ENCODE measurements around the gene BICC1. TPM values are rescaled to one million over a fixed set of nuclear protein-coding genes. Genes with fewer than 3 reads are reported as not detected.

Gene BICC1
- total RNA-seq, 1 experiment from 2014 or later: 15.1 TPM

DNA sequence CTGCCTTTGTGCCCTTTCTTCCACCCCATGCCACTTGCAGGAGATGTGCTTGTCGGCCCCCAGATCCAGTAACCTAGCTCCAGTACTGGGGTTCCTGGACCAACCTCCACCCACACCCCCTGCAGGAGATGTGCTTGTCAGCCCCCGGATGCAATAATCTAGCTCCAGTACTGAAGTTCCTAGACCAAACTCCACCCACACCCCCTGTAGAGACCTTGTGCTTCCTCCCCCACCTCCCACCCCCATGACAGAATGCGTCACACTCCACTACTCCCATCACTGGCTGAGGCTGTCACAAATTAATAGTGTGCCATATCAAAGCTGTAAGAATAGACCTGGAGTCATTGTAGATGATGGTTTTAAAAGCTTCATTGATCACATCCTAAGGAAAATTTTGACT is 185.0 kb downstream of the BICC1 start:
- no peak overlapping the region for H3K27ac ChIP-seq
- no peaks in the 10 kb centered on the region for H3K36me3 ChIP-seq
- H3K9me3 ChIP-seq (replicated peaks): no peaks in the 10 kb centered on the region
- H3K4me3 ChIP-seq: no peak overlapping the region
- no peaks in the 10 kb centered on the region for H3K27me3 ChIP-seq
- no peak for DNase-seq
- peaks cover 11% of the 10 kb centered on the region for H3K4me1 ChIP-seq

DNA sequence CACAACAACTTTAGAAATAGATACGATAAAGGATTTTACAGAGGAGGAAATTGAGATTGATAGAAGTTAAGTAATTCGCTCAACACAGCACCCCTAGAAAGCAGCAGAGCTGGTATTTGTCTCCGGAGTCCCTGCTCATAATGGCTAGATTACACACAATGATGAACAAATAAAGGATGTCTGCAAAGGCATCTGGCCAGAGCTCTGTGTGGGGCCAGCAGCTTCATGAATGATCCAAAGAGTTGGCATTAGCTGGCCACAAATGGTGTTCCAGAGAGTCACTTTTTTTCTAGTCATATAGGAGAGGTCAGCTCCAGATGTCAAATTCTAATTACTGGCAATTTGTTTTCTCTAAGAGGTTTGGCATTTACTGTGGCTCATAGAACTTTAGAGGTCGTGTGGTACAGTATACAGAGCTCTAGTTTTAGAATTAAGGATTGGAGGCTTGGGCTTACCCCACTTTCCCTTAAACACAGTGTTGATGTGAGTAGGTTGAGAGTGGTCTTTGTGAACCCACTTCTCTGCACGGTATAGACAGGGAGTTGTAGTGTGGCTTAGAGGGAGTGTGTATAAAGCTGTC is 186.2 kb downstream of the BICC1 start:
- Histone ChIP-seq H3K4me1 (peaks cover 17% of the 10 kb centered on the region), H3K36me3 (no peaks in the 10 kb centered on the region), H3K27me3 (no peaks in the 10 kb centered on the region), H3K4me3 (no peak overlapping the region), H3K9me3 (replicated peaks) (no peaks in the 10 kb centered on the region), H3K27ac (no peak overlapping the region)
- no peak for DNase-seq

DNA sequence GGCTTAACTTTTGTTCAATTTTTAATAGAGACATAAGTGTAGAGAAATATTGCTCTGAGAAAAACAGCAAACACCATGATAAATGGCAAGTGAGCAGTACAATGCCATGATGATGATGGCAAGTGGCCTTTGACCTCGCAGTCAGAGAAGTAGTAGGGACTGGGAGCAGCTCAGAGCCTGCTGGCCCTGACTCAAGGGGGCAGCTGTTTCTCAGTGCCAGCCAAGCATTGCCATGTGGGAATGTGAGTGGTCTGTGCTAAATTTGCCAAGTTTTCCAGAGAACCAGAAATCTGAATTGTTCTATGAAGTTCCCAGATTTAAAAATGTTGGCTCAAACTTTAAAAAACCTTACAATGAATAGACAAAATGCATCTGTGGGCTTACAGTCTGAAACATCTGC is 187.9 kb downstream of the BICC1 start:
- peak; percentile 11 to 20 for DNase-seq
- no peaks in the 10 kb centered on the region for H3K9me3 ChIP-seq (replicated peaks)
- no peak overlapping the region for H3K27ac ChIP-seq
- no peaks in the 10 kb centered on the region for H3K36me3 ChIP-seq
- no peaks in the 10 kb centered on the region for H3K27me3 ChIP-seq
- peaks cover 31% of the 10 kb centered on the region for H3K4me1 ChIP-seq
- no peak overlapping the region for H3K4me3 ChIP-seq

GRCh38 chr10:58701405-58702135 is 188.9 kb downstream of the BICC1 start:
- DNase-seq: no peak

DNA sequence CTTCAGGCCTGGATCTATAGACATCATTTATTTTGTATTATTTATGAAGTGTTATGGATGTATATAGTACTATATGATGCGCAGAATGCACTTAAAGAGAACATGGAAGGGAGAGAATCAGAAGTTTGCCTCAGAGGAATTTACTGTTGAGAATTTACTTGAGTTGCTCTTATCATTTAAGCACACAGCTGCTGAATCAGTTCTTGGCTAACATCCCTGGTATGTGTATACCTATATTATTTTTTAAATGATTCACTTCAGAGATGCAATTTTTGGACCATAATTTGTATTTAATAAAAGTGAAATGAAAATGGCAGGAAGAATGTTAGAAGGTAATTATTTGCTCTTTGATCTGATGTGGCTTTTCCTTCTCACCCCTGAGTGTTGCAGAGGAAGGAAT is 191.6 kb downstream of the BICC1 start:
- no peaks in the 10 kb centered on the region for H3K27me3 ChIP-seq
- no peak for DNase-seq
- peak overlapping the region; percentile 48 for H3K27ac ChIP-seq
- no peaks in the 10 kb centered on the region for H3K9me3 ChIP-seq (replicated peaks)
- peaks cover 32% of the 10 kb centered on the region for H3K4me1 ChIP-seq
- H3K36me3 ChIP-seq: no peaks in the 10 kb centered on the region
- H3K4me3 ChIP-seq: no peak overlapping the region

More at GRCh38 chr10:58701405-58702135, 188.9 kb downstream of the BICC1 start:
- Histone ChIP-seq H3K4me1 (peaks cover 32% of the 10 kb centered on the region), H3K27me3 (no peaks in the 10 kb centered on the region), H3K36me3 (no peaks in the 10 kb centered on the region), H3K4me3 (no peak overlapping the region), H3K9me3 (replicated peaks) (no peaks in the 10 kb centered on the region), H3K27ac (no peak overlapping the region)

GRCh38 chr10:58704671-58705141 is 192.0 kb downstream of the BICC1 start:
- peak; percentile 75 to 84 for DNase-seq
- Histone ChIP-seq H3K4me1 (peaks cover 32% of the 10 kb centered on the region), H3K36me3 (no peaks in the 10 kb centered on the region), H3K4me3 (no peak overlapping the region), H3K27me3 (no peaks in the 10 kb centered on the region), H3K27ac (peak overlapping the region; percentile 48), H3K9me3 (replicated peaks) (no peaks in the 10 kb centered on the region)

GRCh38 chr10:58706836-58707235 is 194.2 kb downstream of the BICC1 start:
- Histone ChIP-seq H3K4me3 (no peak overlapping the region), H3K36me3 (no peaks in the 10 kb centered on the region), H3K27me3 (no peaks in the 10 kb centered on the region), H3K27ac (no peak overlapping the region), H3K9me3 (replicated peaks) (no peaks in the 10 kb centered on the region), H3K4me1 (peaks cover 26% of the 10 kb centered on the region)
- DNase-seq: no peak

DNA sequence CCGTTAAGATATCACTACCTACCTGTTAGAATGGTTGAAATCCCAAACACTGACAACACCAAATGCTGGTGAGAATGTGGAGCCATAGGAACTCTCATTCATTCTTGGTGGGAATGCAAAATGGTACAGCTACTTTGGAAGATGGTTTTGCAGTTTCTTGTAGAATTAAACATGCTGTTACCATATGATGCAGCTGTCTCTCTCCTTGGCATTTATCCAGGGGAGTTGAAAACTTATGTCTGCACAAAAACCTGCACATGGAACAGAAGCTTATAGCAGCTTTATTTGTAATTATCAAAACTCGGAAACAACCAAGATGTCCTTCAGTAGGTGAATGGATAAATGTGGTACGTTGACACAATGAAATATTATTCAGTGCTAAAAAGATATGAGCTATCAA is 199.5 kb downstream of the BICC1 start:
- Histone ChIP-seq H3K27me3 (no peaks in the 10 kb centered on the region), H3K4me3 (no peak overlapping the region), H3K4me1 (peaks cover 6% of the 10 kb centered on the region; the same call in 1 of the 2 replicates), H3K9me3 (replicated peaks) (no peaks in the 10 kb centered on the region), H3K36me3 (no peaks in the 10 kb centered on the region), H3K27ac (no peak overlapping the region)
- DNase-seq: peak; percentile 13 to 59

GRCh38 chr10:58712982-58713381 is 200.3 kb downstream of the BICC1 start:
- Histone ChIP-seq H3K27ac (no peak overlapping the region), H3K9me3 (replicated peaks) (no peaks in the 10 kb centered on the region), H3K27me3 (no peaks in the 10 kb centered on the region), H3K4me3 (no peak overlapping the region), H3K36me3 (no peaks in the 10 kb centered on the region), H3K4me1 (peaks cover 6% of the 10 kb centered on the region; the same call in 1 of the 2 replicates)
- DNase-seq: no peak

- no peaks in the 10 kb centered on the region for H3K36me3 ChIP-seq
- no peak for DNase-seq
- no peak overlapping the region for H3K27ac ChIP-seq
- no peak overlapping the region for H3K4me3 ChIP-seq
- H3K9me3 ChIP-seq (replicated peaks): no peaks in the 10 kb centered on the region
- peaks cover 6% of the 10 kb centered on the region; the same call in 1 of the 2 replicates for H3K4me1 ChIP-seq
- H3K27me3 ChIP-seq: no peaks in the 10 kb centered on the region
These were observed 201.7 kb downstream of the BICC1 start for GRCh38 chr10:58714409-58714808.

DNA sequence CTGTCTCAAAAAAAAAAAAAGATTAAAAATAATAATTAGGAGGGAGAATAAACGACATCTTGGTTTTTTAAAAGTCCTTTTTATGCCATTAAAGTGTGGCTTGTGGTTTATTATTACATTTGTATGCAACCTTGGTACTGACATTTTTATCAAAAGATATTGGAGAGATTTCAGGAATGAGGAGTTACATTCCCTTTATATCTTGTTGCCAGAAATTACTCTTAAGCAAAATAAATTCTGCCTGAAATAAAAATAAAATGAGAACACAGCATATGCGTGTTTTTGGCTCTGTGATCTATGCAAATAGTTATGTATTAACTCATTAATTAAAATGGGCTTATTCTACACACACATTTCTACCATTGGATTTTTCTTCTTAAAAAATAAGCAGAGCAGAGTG is 202.4 kb downstream of the BICC1 start:
- no peak overlapping the region for H3K27ac ChIP-seq
- H3K4me1 ChIP-seq: peaks cover 6% of the 10 kb centered on the region; the same call in 1 of the 2 replicates
- H3K9me3 ChIP-seq (replicated peaks): no peaks in the 10 kb centered on the region
- H3K36me3 ChIP-seq: no peaks in the 10 kb centered on the region
- H3K27me3 ChIP-seq: no peaks in the 10 kb centered on the region
- no peak overlapping the region for H3K4me3 ChIP-seq
- no peak for DNase-seq

- no peak for DNase-seq
- no peaks in the 10 kb centered on the region for H3K9me3 ChIP-seq (replicated peaks)
- peaks cover 13% of the 10 kb centered on the region for H3K4me1 ChIP-seq
- H3K4me3 ChIP-seq: no peak overlapping the region
- no peak overlapping the region for H3K27ac ChIP-seq
- no peaks in the 10 kb centered on the region for H3K27me3 ChIP-seq
- H3K36me3 ChIP-seq: no peaks in the 10 kb centered on the region; the same call in 1 of the 2 replicates
These were observed 205.9 kb downstream of the BICC1 start for GRCh38 chr10:58718596-58718995.

DNA sequence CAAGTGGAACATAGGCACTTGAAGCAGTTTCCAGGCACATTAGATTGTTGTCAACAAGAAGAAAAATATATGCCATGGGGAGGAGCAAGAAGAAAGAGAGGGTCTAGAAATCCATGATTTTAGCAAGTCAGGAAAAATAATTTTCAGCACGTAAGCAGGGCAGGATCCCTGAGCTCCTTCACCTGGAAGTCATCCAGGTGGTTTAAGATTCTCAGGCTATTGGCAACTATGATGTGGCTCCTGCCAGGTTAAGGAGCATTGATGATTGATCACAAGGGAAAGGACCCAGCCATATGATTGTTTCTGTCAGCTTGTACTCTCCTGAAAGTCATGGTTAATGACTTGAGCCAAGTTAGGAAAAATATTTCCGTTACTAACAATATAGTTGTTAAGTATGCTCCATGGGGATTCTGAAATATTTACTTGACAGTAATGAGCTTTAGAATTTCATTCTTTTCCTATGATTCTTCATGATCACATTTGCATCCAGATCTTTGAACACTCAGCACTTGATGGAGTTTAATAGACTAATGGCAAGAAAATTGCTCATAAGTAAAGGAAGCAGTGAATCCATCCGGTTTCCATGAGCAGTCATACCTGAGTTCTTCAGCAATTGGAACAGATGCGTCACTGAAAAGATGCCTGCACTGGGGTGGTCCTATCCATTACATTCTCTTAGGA is 209.1 kb downstream of the BICC1 start:
- Histone ChIP-seq H3K4me3 (no peak overlapping the region), H3K27ac (no peak overlapping the region), H3K36me3 (no peaks in the 10 kb centered on the region; the same call in 1 of the 2 replicates), H3K27me3 (no peaks in the 10 kb centered on the region), H3K4me1 (peaks cover 14% of the 10 kb centered on the region), H3K9me3 (replicated peaks) (no peaks in the 10 kb centered on the region)
- DNase-seq: no peak

DNA sequence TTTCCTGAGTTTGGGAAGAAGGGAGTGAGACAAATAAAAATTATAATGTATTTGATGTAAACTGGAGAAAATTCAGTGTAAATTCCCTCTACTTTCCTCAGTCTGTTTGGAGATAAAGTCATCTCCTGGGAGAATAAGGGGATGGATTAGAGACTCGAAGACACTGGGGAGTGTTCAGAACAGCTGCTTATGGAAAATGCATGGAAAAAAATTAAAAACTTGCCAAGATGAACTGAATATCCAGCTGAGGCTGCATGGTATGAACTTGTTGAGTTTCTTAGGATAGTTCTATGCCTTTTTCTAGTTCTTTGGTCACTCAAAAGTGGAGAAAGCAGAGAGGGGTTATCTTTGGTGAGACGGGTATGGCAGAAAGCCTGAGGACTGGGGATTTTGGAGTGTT is 210.5 kb downstream of the BICC1 start:
- Histone ChIP-seq H3K36me3 (no peaks in the 10 kb centered on the region; the same call in 1 of the 2 replicates), H3K4me3 (no peak overlapping the region), H3K4me1 (peaks cover 14% of the 10 kb centered on the region), H3K9me3 (replicated peaks) (no peaks in the 10 kb centered on the region), H3K27me3 (no peaks in the 10 kb centered on the region), H3K27ac (0 out of 2 replicates have a peak overlapping the region, but pooled peaks have one; percentile 24)
- DNase-seq: peak in 1 of 2 experiments; percentile 44

GRCh38 chr10:58723966-58724365 is 211.3 kb downstream of the BICC1 start:
- Histone ChIP-seq H3K27me3 (no peaks in the 10 kb centered on the region), H3K4me1 (peaks cover 14% of the 10 kb centered on the region), H3K36me3 (no peaks in the 10 kb centered on the region; the same call in 1 of the 2 replicates), H3K27ac (no peak overlapping the region), H3K4me3 (no peak overlapping the region), H3K9me3 (replicated peaks) (no peaks in the 10 kb centered on the region)
- no peak for DNase-seq

All from SJCRH30 (cell line).